ENCODE data around the gene RUSF1. TPM values are rescaled to one million over a fixed set of nuclear protein-coding genes. Genes with fewer than 3 reads are reported as not detected.

Gene RUSF1
- total RNA-seq, 2 experiments from 2014 or later: 35.8 to 36.7 TPM

GRCh38 chr16:31487720-31488467 is 20.3 kb downstream of the RUSF1 start:
- no peaks in the 10 kb centered on the region for H3K27me3 Mint-ChIP-seq
- H3K36me3 Mint-ChIP-seq (ENCODE audit: low read depth): peaks cover 5% of the 10 kb centered on the region
- peak; percentile 94 for ATAC-seq
- H3K27ac Mint-ChIP-seq: no peak overlapping the region
- peak overlapping the region; percentile 79 for H3K4me3 Mint-ChIP-seq
- DNase-seq: peak; percentile 74
- POLR2A ChIA-PET: interaction anchor here (0.5 to 2.2 kb wide), 5 partner anchors 11 to 461 kb away, joined by 3 to 16 read pairs (median 6); partner anchors contain the start of gene RUSF1
- CTCF ChIA-PET: interaction anchor here (0.8 to 1.4 kb wide), 2 partner anchors 10 to 12 kb away, joined by 3 to 5 read pairs; no protein-coding TSS in a partner anchor
- TF ChIP-seq CTCF (IDR thresholded peaks at IDR 0.05): no peak
- no peaks in the 10 kb centered on the region for H3K9me3 Mint-ChIP-seq
- H3K4me1 Mint-ChIP-seq (ENCODE audit: low read depth): peaks cover 3% of the 10 kb centered on the region
- intact Hi-C loops (cut with micrococcal nuclease): no loop called here

GRCh38 chr16:31487071-31487719 is 21.0 kb downstream of the RUSF1 start:
- Mint-ChIP-seq H3K36me3 (ENCODE audit: low read depth) (peaks cover 3% of the 10 kb centered on the region), H3K9me3 (no peaks in the 10 kb centered on the region), H3K27ac (no peak overlapping the region), H3K4me1 (ENCODE audit: low read depth) (peaks cover 3% of the 10 kb centered on the region), H3K4me3 (peak overlapping the region; percentile 79), H3K27me3 (no peaks in the 10 kb centered on the region)
- ATAC-seq (no peak), DNase-seq (no peak)
- ChIA-PET POLR2A (interaction anchor here (0.5 to 2.2 kb wide), 5 partner anchors 11 to 461 kb away, joined by 3 to 16 read pairs (median 6); a partner anchor contains a TSS), CTCF (interaction anchor here (0.8 to 1.4 kb wide), 2 partner anchors 9 to 12 kb away, joined by 3 to 5 read pairs; no protein-coding TSS in a partner anchor)
- intact Hi-C loops (cut with micrococcal nuclease): no loop called here
- TF ChIP-seq CTCF (IDR thresholded peaks at IDR 0.05): no peak

DNA sequence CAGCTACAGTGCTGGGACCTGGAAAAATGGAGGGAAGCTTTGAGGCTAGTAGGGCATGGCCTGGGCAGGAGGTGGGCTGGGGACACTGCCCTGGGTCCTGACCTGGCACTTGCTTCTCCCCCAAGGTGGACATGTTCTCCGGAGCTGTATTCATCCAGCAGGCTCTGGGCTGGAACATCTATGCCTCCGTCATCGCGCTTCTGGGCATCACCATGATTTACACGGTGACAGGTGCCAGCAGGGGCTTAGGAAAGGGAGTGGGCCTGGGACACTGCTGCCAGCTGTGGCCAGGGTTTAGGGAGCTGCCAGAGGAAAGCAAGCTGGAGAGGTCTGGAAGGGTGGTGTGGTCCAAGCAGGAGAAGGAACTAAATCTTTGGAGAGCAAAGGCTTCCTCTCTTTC is 22.1 kb downstream of the RUSF1 start:
- ATAC-seq (no peak), DNase-seq (no peak)
- intact Hi-C loops (cut with micrococcal nuclease): no loop called here
- Mint-ChIP-seq H3K36me3 (ENCODE audit: low read depth) (no peaks in the 10 kb centered on the region), H3K4me1 (ENCODE audit: low read depth) (peaks cover 3% of the 10 kb centered on the region), H3K4me3 (no peak overlapping the region), H3K9me3 (no peaks in the 10 kb centered on the region), H3K27me3 (no peaks in the 10 kb centered on the region), H3K27ac (no peak overlapping the region)
- TF ChIP-seq CTCF (IDR thresholded peaks at IDR 0.05): no peak
- POLR2A ChIA-PET: interaction anchor here (1.5 kb wide), 1 partner anchor 9 kb away, joined by 5 read pairs; no protein-coding TSS in a partner anchor
- CTCF ChIA-PET: no interaction called here

DNA sequence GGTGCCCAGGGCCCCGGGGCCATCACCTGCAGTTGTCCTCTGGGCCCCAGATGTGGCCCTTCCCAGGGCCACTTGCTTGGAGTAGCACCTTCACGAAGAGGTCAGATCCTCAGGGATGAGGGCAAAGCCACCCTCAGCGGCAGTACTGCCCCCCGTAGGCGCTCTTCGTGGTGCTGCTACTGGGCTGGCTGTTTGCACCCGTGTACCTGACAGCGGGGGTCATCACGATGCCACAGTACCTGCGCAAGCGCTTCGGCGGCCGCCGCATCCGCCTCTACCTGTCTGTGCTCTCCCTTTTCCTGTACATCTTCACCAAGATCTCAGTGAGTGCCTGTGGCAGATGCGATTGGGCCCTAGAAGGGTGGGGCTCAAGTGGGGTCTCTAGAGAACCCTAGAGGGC is 22.6 kb downstream of the RUSF1 start:
- ChIA-PET POLR2A (interaction anchor here (1.1 to 1.5 kb wide), 2 partner anchors 9 to 22 kb away, joined by 3 to 5 read pairs; no protein-coding TSS in a partner anchor), CTCF (no interaction called here)
- no peak for TF ChIP-seq CTCF (IDR thresholded peaks at IDR 0.05)
- intact Hi-C loops (cut with micrococcal nuclease): no loop called here
- ATAC-seq (no peak), DNase-seq (no peak)
- no peak overlapping the region for H3K4me3 Mint-ChIP-seq
- no peaks in the 10 kb centered on the region for H3K27me3 Mint-ChIP-seq
- peaks cover 3% of the 10 kb centered on the region for H3K4me1 Mint-ChIP-seq (ENCODE audit: low read depth)
- H3K36me3 Mint-ChIP-seq (ENCODE audit: low read depth): no peaks in the 10 kb centered on the region
- H3K27ac Mint-ChIP-seq: no peak overlapping the region
- no peaks in the 10 kb centered on the region for H3K9me3 Mint-ChIP-seq
